Loucy (cell line): ENCODE data around the gene DKKL1.

ENCODE experiments used
- EZH2phosphoT487 ChIP-seq: fragments of 200-600 bp; IDR thresholded peaks from 2 replicates; pipeline ENCODE4 v1.6.1; 2018; ENCODE audit warnings: antibody characterized with exemption, mild to moderate bottlenecking, moderate library complexity, borderline replicate concordance
- TF ChIP-seq, protein P1 (sequence below): fragments of 200-600 bp; sonication (generic); conservative IDR thresholded peaks from 2 replicates; pipeline ENCODE4 v1.5.1; 2014; ENCODE audit warnings: mild to moderate bottlenecking, antibody characterized with exemption, low read length

DNA sequence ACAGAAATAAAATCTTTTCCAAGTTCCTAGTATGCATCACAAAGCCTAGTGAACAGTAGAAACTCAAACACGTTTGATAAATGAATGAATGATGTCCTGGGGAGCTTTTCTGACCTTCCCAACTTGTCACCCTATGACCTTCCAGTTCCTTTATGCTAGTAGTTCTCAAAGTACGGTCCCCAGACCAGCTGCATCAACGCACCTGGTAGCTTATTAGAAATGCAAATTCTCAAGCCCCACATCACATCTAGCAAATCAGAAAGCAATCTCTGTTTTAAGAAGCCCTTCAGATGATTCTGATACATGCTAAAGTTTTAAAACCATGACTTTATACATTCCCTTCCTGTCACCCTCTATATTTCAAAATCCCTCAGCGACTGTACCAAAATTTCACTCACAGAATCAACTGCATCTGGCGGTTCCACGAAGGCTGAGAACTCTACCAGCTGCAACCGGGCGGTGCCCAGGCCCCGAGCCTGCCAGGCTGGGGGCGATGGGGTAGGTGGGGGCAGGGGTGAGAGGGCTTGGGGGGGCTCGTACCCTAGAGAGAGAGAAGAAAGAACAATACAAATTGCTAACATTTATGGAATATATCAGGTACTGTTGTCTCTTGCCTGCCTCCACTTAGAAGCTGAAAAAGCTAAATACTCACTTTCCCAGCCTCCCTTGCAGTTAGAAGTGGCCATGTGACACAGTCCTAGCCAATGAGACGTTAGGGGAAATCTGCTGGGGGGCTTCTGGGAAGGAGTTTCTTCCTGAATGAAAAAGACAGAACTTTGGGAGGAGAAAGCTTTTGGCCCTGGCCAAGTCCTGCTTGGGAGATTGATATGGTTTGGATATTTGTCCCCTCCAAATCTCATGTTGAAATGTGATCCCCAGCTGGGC, 15.1 kb upstream of the DKKL1 start:
- TF ChIP-seq, protein P1, sequence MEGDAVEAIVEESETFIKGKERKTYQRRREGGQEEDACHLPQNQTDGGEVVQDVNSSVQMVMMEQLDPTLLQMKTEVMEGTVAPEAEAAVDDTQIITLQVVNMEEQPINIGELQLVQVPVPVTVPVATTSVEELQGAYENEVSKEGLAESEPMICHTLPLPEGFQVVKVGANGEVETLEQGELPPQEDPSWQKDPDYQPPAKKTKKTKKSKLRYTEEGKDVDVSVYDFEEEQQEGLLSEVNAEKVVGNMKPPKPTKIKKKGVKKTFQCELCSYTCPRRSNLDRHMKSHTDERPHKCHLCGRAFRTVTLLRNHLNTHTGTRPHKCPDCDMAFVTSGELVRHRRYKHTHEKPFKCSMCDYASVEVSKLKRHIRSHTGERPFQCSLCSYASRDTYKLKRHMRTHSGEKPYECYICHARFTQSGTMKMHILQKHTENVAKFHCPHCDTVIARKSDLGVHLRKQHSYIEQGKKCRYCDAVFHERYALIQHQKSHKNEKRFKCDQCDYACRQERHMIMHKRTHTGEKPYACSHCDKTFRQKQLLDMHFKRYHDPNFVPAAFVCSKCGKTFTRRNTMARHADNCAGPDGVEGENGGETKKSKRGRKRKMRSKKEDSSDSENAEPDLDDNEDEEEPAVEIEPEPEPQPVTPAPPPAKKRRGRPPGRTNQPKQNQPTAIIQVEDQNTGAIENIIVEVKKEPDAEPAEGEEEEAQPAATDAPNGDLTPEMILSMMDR, result no peak
- TF ChIP-seq EZH2phosphoT487, result no peak
